ENCODE data around the gene CISD1.

GRCh38 chr10:58293989-58294388 lies 25.0 kb downstream of the CISD1 start:
- TF ChIP-seq POLR2A (IDR thresholded peaks at IDR 0.05) (no peak), CTCF (IDR thresholded peaks at IDR 0.05) (no peak), EP300 (IDR thresholded peaks at IDR 0.05) (no peak)
